OCI-LY3 (cell line): ENCODE data around the gene NDUFA13.

Experiments
- H2AFZ ChIP-seq: fragments of 200-600, 300-600 bp; shearing (Covaris generic); 2 replicates; pipeline ENCODE4 v1.6.0; 2014; ENCODE audit warnings: antibody characterized with exemption, low read depth, low read length
- H3K27ac ChIP-seq: fragments of 200-600, 300-600 bp; sonication (generic); 2 replicates; pipeline ENCODE4 v1.5.1; 2014; ENCODE audit warnings: mild to moderate bottlenecking, low read length, moderate library complexity, mixed read lengths
- H3K27me3 ChIP-seq: fragments of 200-600, 300-600 bp; sonication (generic); 2 replicates; pipeline ENCODE4 v1.6.1; 2014; ENCODE audit warnings: low read depth, low read length, mixed read lengths
- H3K36me3 ChIP-seq: fragments of 200-600, 300-600 bp; sonication (generic); replicated peaks from 2 replicates; pipeline ENCODE3; 2014; ENCODE audit warnings: low read depth, low read length, mixed read lengths
- H3K4me1 ChIP-seq: fragments of 300-600, 200-600 bp; sonication (generic); 2 replicates; pipeline ENCODE4 v1.6.1; 2014; ENCODE audit warnings: low read length, mixed read lengths
- H3K4me2 ChIP-seq: fragments of 200-600, 300-600 bp; sonication (generic); 2 replicates; pipeline ENCODE4 v1.6.1; 2014; ENCODE audit warnings: low read length, mixed read lengths
- H3K4me3 ChIP-seq: fragments of 300-600, 200-600 bp; sonication (generic); 2 replicates; pipeline ENCODE4 v1.5.1; 2014; ENCODE audit warnings: antibody characterized with exemption, mild to moderate bottlenecking, low read length, moderate library complexity
- H3K79me2 ChIP-seq: fragments of 300-600, 200-600 bp; shearing (Covaris generic); 2 replicates; pipeline ENCODE4 v1.6.1; 2014; ENCODE audit warnings: mild to moderate bottlenecking, low read length, mixed read lengths
- H3K9ac ChIP-seq: fragments of 300-600, 200-600 bp; shearing (Covaris generic); 2 replicates; pipeline ENCODE4 v1.6.0; 2014; ENCODE audit warnings: mild to moderate bottlenecking, low read length, moderate library complexity
- H3K9me3 ChIP-seq: fragments of 200-600, 300-600 bp; shearing (Covaris generic); 2 replicates; pipeline ENCODE4 v1.6.1; 2014; ENCODE audit warnings: low read length, mixed read lengths; ENCODE audit not compliant: insufficient read depth
- H4K20me1 ChIP-seq: fragments of 200-600, 300-600 bp; sonication (generic); 2 replicates; pipeline ENCODE4 v1.6.1; 2016; ENCODE audit warnings: low read length, mixed read lengths; ENCODE audit not compliant: insufficient read depth
- CTCF ChIP-seq: fragments of 200-600, 300-600 bp; sonication (generic); IDR thresholded peaks from 2 replicates; pipeline ENCODE4 v1.5.1; 2014; ENCODE audit warnings: antibody characterized with exemption, low read length, low read depth
- EZH2phosphoT487 ChIP-seq: fragments of 200-600 bp; shearing (Covaris generic); IDR thresholded peaks from 2 replicates; pipeline ENCODE4 v1.6.1; 2018; ENCODE audit warnings: antibody characterized with exemption, mixed run types, low read depth

NDUFA13 gene

DNA sequence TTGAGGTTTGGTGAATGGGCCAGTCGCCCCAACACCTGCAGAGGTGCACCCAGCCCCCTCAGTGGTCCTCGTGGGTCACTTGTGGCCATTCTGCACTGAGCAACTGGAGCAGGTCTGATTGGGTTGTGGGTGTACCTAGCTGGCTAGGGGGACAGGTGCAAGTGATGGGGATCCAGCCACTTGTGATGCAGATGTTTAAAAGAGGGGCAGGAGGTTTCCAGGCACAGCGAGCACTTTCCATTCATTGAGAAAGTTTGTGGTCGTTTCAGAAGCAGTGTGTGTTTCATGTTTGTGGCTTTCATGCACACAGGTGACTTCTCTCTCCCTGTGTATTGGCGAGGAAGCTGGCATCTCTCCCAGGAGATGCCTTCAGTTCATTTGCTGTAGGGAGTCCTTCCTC is 35.3 kb upstream of the NDUFA13 start:
- peak overlapping the region; percentile 13; the same call in 1 of the 2 replicates for H3K4me2 ChIP-seq
- peaks cover 4% of the 10 kb centered on the region for H3K36me3 ChIP-seq
- peaks cover 46% of the 10 kb centered on the region for H4K20me1 ChIP-seq
- H3K4me3 ChIP-seq: no peak overlapping the region
- H3K27ac ChIP-seq: no peak overlapping the region
- H3K9ac ChIP-seq: no peak overlapping the region
- no peaks in the 10 kb centered on the region for H3K27me3 ChIP-seq
- H3K79me2 ChIP-seq: peaks cover 88% of the 10 kb centered on the region
- H3K4me1 ChIP-seq: peaks cover 56% of the 10 kb centered on the region
- TF ChIP-seq CTCF (no peak), EZH2phosphoT487 (no peak)
- no peaks in the 10 kb centered on the region for H3K9me3 ChIP-seq
- H2AFZ ChIP-seq: no peak overlapping the region

GRCh38 chr19:19482809-19483596 is 33.0 kb upstream of the NDUFA13 start:
- Histone ChIP-seq H2AFZ (no peak overlapping the region), H3K9ac (no peak overlapping the region), H3K4me1 (peaks cover 50% of the 10 kb centered on the region), H3K4me3 (no peak overlapping the region), H3K27ac (0 out of 2 replicates have a peak overlapping the region, but pooled peaks have one; percentile 18), H3K4me2 (no peak overlapping the region), H3K79me2 (peaks cover 80% of the 10 kb centered on the region), H3K9me3 (no peaks in the 10 kb centered on the region), H4K20me1 (peaks cover 40% of the 10 kb centered on the region), H3K36me3 (peaks cover 3% of the 10 kb centered on the region), H3K27me3 (no peaks in the 10 kb centered on the region)
- TF ChIP-seq CTCF (no peak), EZH2phosphoT487 (no peak)

DNA sequence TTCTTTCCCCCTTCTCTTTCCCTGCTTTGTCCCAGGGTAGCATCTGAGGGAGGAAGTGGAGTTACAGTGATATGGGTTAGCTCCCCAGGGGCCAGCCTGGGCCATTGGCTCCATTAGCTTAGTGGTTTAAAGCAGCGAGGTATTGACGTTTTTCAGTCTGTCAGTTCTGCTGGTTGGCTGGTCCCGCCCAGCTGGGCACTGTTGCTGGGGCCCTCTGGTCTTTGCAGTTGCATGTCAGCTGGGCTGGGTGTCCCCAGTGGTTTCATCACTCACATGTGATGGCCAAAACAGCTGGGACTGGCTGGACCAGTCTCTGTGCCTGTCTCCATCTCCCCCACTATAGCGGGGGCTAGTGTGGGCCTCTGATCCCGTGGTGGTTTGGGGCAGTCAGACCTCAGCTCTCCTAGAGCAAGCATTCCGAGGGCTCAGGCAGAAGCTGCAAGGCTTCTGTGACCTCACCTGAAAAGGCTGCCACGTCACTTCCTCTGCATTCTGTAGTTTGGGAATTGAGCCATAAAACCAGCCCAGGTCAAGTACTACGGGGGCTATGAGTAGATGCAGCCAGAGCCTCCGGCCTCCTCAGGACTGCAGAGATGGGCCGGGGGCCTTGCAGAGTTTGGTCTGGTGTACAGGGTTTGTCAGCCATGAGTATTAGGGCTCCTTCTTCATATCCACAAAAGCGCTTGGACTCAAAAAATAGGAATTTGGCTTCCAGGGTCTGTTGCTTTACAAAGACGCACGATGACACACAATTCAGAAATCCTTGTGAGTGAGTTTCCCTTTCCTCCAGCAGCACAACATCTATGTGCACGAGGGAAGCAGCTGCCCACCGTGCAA is 30.6 kb upstream of the NDUFA13 start:
- H3K4me1 ChIP-seq: peaks cover 57% of the 10 kb centered on the region
- H3K4me3 ChIP-seq: no peak overlapping the region
- peaks cover 3% of the 10 kb centered on the region for H3K36me3 ChIP-seq
- H3K79me2 ChIP-seq: peaks cover 76% of the 10 kb centered on the region
- H2AFZ ChIP-seq: no peak overlapping the region
- no peak overlapping the region for H3K9ac ChIP-seq
- H3K9me3 ChIP-seq: no peaks in the 10 kb centered on the region
- H3K27me3 ChIP-seq: no peaks in the 10 kb centered on the region
- TF ChIP-seq CTCF: no peak
- no peak for TF ChIP-seq EZH2phosphoT487
- peaks cover 31% of the 10 kb centered on the region for H4K20me1 ChIP-seq
- H3K27ac ChIP-seq: peak overlapping the region; percentile 44
- H3K4me2 ChIP-seq: peak overlapping the region; percentile 36

GRCh38 chr19:19485998-19486290 is 30.1 kb upstream of the NDUFA13 start:
- Histone ChIP-seq H3K79me2 (peaks cover 75% of the 10 kb centered on the region), H3K9ac (no peak overlapping the region), H2AFZ (no peak overlapping the region), H3K27ac (peak overlapping the region; percentile 44), H3K4me1 (peaks cover 52% of the 10 kb centered on the region), H4K20me1 (peaks cover 25% of the 10 kb centered on the region), H3K27me3 (no peaks in the 10 kb centered on the region), H3K9me3 (no peaks in the 10 kb centered on the region), H3K4me3 (no peak overlapping the region), H3K4me2 (no peak overlapping the region), H3K36me3 (peaks cover 5% of the 10 kb centered on the region)
- no peak for TF ChIP-seq EZH2phosphoT487
- TF ChIP-seq CTCF: no peak
